Adrenal gland (tissue), 5 donors: ENCODE measurements around the gene MATR3.
A peak's percentile ranks its signal among the peaks of the same experiment; 100 is the strongest.

Experiments
- POLR2A ChIP-seq, 2 donors: fragments of 450-650 bp; IDR thresholded peaks; one replicate each; pipeline ENCODE4 v1.6.1; 2017; ENCODE audit warnings: antibody characterized with exemption in 2 of 2, mild to moderate bottlenecking in 2 of 2, moderate library complexity in 1 of 2
- TF ChIP-seq, protein P1 (sequence below), 6 experiments: fragments of 450-650 bp in 4 of 6; fragments of 200-600 bp in 2 of 6; sonication (generic) in 1 of 6; IDR thresholded peaks; 1 replicate in 5 of 6; 2 replicates in 1 of 6; pipeline versions ENCODE4 v1.5.1 to v1.8.0; 2016 to 2021; ENCODE audit warnings: antibody characterized with exemption in 6 of 6, mild to moderate bottlenecking in 2 of 6, moderate library complexity in 1 of 6
- donor health status: DM: no; HTN: no; CAD: no.

DNA sequence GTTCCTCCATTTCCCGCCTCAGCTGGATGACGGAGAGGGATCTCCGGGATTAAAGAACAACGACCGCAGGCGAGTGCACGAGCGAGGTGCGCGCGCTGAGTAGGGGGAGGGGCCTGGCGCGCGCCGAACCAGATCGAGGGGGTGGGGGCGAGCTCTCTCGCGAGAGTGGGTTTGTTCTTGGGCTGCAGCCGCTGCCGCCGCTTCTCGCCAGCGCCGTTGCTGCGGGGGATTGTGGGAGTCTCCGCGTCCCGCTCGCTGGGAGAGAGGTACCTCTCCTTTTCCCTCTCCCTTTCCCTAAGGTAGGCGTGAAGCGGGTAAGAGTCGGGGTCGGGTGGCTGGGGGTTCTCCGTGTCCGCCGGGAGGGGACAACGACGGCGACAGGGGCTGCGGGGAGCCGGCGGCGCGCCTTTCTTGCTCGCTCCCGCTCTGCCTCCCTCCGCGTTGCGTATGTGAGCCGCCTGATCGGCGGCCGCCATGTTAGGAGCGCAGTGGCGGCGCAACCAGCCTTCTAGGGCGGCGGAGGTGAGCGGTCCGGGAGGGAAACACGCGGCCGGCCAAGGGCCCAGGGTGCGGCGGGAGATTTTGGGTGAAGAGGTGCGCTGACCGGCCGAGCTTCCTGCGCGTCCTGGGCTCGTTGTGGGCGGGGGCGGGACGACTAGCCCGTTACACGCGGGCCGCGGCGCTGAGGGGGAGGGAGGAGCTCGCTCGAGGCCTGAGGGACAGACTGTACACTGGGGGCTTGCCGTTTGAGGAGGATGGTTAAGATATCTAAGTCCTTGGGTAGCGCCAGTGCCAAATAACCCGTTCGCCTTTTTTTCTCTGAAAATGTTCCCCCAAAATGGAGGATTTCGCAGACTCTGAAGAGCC, at the start of gene MATR3:
- TF ChIP-seq, protein P1, sequence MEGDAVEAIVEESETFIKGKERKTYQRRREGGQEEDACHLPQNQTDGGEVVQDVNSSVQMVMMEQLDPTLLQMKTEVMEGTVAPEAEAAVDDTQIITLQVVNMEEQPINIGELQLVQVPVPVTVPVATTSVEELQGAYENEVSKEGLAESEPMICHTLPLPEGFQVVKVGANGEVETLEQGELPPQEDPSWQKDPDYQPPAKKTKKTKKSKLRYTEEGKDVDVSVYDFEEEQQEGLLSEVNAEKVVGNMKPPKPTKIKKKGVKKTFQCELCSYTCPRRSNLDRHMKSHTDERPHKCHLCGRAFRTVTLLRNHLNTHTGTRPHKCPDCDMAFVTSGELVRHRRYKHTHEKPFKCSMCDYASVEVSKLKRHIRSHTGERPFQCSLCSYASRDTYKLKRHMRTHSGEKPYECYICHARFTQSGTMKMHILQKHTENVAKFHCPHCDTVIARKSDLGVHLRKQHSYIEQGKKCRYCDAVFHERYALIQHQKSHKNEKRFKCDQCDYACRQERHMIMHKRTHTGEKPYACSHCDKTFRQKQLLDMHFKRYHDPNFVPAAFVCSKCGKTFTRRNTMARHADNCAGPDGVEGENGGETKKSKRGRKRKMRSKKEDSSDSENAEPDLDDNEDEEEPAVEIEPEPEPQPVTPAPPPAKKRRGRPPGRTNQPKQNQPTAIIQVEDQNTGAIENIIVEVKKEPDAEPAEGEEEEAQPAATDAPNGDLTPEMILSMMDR (IDR thresholded peaks at IDR 0.05) = peak in 2 of 6 experiments; percentile 6 to 24
- peak; percentile 98 to 99 for TF ChIP-seq POLR2A (IDR thresholded peaks at IDR 0.05)
